SK-N-SH (cell line): ENCODE measurements around the gene MTR. TPM values are rescaled to one million over a fixed set of nuclear protein-coding genes. Genes with fewer than 3 reads are reported as not detected.

Experiments
- CTCF ChIA-PET: fragments of 300-600, 350-600 bp; formaldehyde crosslinking; extraction: SDS; loops from one replicate; lab custom pipeline; 2021; lab: Yijun Ruan, JAX
- POLR2A ChIA-PET: fragments of 350-600 bp; sonication (Branson Sonifier 250); formaldehyde crosslinking; extraction: SDS; loops from one replicate; lab custom pipeline; 2020; ENCODE audit warnings: antibody characterized with exemption, inconsistent platforms; lab: Yijun Ruan, JAX
- DNase-seq: peaks from one replicate; pipeline ENCODE4 v3.0.0; 2012
- H2AFZ ChIP-seq: fragments of 200-600 bp; sonication (generic); 2 replicates; pipeline ENCODE4 v1.8.1; 2016; ENCODE audit warnings: antibody characterized with exemption, mild to moderate bottlenecking, low read depth
- H3F3A ChIP-seq: fragments of 200-600 bp; sonication (generic); replicated peaks from 2 replicates; pipeline ENCODE3; 2016; ENCODE audit warnings: antibody characterized with exemption, mild to moderate bottlenecking; ENCODE audit not compliant: insufficient read depth
- H3K27ac ChIP-seq, 2 experiments: fragments of 200-500 bp in 1 of 2; fragments of 200-600 bp in 1 of 2; sonication (Bioruptor generic) in 1 of 2; sonication (generic), shearing (Covaris generic) in 1 of 2; 2 replicates each; pipeline versions ENCODE4 v1.5.1 to v1.6.1; 2014 to 2016; ENCODE audit warnings: low read depth in 2 of 2, inconsistent platforms in 1 of 2, low read length in 1 of 2, mild to moderate bottlenecking in 1 of 2, mixed read lengths in 1 of 2
- H3K27me3 ChIP-seq: fragments of 200-600 bp; sonication (generic), shearing (Covaris generic); 2 replicates; pipeline ENCODE4 v1.6.1; 2016; ENCODE audit warnings: mixed run types; ENCODE audit not compliant: insufficient read depth
- H3K36me3 ChIP-seq, 2 experiments: fragments of 200-500 bp in 1 of 2; fragments of 200-600 bp in 1 of 2; sonication (Bioruptor generic) in 1 of 2; sonication (generic) in 1 of 2; replicated peaks in 1 of 2; 2 replicates each; pipeline versions ENCODE3 to v1.5.1; 2014 to 2016; ENCODE audit warnings: low read length in 1 of 2, mild to moderate bottlenecking in 1 of 2; ENCODE audit not compliant: insufficient read depth in 2 of 2, control insufficient read depth in 1 of 2
- H3K4me1 ChIP-seq, 2 experiments: fragments of 200-500 bp in 1 of 2; fragments of 200-600 bp in 1 of 2; sonication (Bioruptor generic) in 1 of 2; sonication (generic), shearing (Covaris generic) in 1 of 2; 2 replicates each; pipeline versions ENCODE4 v1.5.1 to v1.6.1; 2014 to 2016; ENCODE audit warnings: low read depth in 1 of 2, low read length in 1 of 2, mixed run types in 1 of 2; ENCODE audit not compliant: insufficient read depth in 2 of 2, control insufficient read depth in 1 of 2
- H3K4me2 ChIP-seq: fragments of 200-600 bp; sonication (generic), shearing (Covaris generic); 2 replicates; pipeline ENCODE4 v1.6.1; 2017; ENCODE audit warnings: mixed run types
- H3K4me3 ChIP-seq, 2 experiments: fragments of 200-500 bp in 1 of 2; fragments of 200-600 bp in 1 of 2; sonication (Bioruptor generic) in 1 of 2; sonication (generic), shearing (Covaris generic) in 1 of 2; 2 replicates each; pipeline versions ENCODE4 v1.5.1 to v1.8.1; 2014 to 2016; ENCODE audit warnings: low read depth in 2 of 2, inconsistent platforms in 1 of 2, low read length in 1 of 2, mild to moderate bottlenecking in 1 of 2, mixed read lengths in 1 of 2, moderate library complexity in 1 of 2
- H3K79me2 ChIP-seq: fragments of 200-600 bp; sonication (generic); 2 replicates; pipeline ENCODE4 v1.8.1; 2017; ENCODE audit warnings: mild to moderate bottlenecking; ENCODE audit not compliant: insufficient read depth
- H3K9ac ChIP-seq: fragments of 200-600 bp; sonication (generic); 2 replicates; pipeline ENCODE4 v1.6.1; 2017; ENCODE audit warnings: mixed run types
- H3K9me2 ChIP-seq: fragments of 200-600 bp; sonication (generic); 2 replicates; pipeline ENCODE4 v1.6.1; 2017; ENCODE audit warnings: mixed run types
- H3K9me3 ChIP-seq: fragments of 200-600 bp; sonication (generic); 2 replicates; pipeline ENCODE4 v1.6.1; 2017; ENCODE audit warnings: mixed run types, mild to moderate bottlenecking, moderate library complexity
- H4K20me1 ChIP-seq: fragments of 200-600 bp; sonication (generic); 2 replicates; pipeline ENCODE4 v1.6.1; 2017; ENCODE audit warnings: mild to moderate bottlenecking, mixed run types; ENCODE audit not compliant: insufficient read depth
- ELF1 ChIP-seq: IDR thresholded peaks from 2 replicates; pipeline ENCODE4 v1.4.0; 2012
- EP300 ChIP-seq, 2 experiments: IDR thresholded peaks; 2 replicates each; pipeline versions ENCODE4 v1.4.0 to v1.6.1; 2012; ENCODE audit warnings: borderline replicate concordance in 1 of 2, low read depth in 1 of 2, low read length in 1 of 2
- EZH2phosphoT487 ChIP-seq: fragments of 200-600 bp; sonication (generic); IDR thresholded peaks from 2 replicates; pipeline ENCODE4 v1.6.1; 2017; ENCODE audit warnings: low read depth, mixed run types, mild to moderate bottlenecking, antibody characterized with exemption, moderate library complexity, borderline replicate concordance
- FOSL2 ChIP-seq: IDR thresholded peaks from 2 replicates; pipeline ENCODE4 v1.4.0; 2012; ENCODE audit warnings: low read depth, mild to moderate bottlenecking, moderate library complexity, borderline replicate concordance
- FOXJ3 ChIP-seq: sonication (generic); formaldehyde crosslinking; IDR thresholded peaks from 2 replicates; pipeline ENCODE4 v1.5.1; 2020; ENCODE audit warnings: mild to moderate bottlenecking, missing genetic modification reagents
- GABPA ChIP-seq: IDR thresholded peaks from 2 replicates; pipeline ENCODE4 v1.4.0; 2012; ENCODE audit warnings: low read depth, mild to moderate bottlenecking
- GATA2 ChIP-seq: sonication (generic); formaldehyde crosslinking; IDR thresholded peaks from 2 replicates; pipeline ENCODE4 v1.5.0; 2020; ENCODE audit warnings: mild to moderate bottlenecking, missing genetic modification reagents
- NFIC ChIP-seq: IDR thresholded peaks from 2 replicates; pipeline ENCODE4 v1.4.0; 2012; ENCODE audit warnings: borderline replicate concordance
- POLR2AphosphoS5 ChIP-seq: IDR thresholded peaks from 2 replicates; pipeline ENCODE4 v1.6.1; 2012; ENCODE audit warnings: low read depth, low read length
- RAD21 ChIP-seq: IDR thresholded peaks from 2 replicates; pipeline ENCODE4 v1.6.1; 2012; ENCODE audit warnings: mild to moderate bottlenecking, low read length
- RFX5 ChIP-seq: IDR thresholded peaks from 2 replicates; pipeline ENCODE4 v1.6.1; 2012; ENCODE audit warnings: mild to moderate bottlenecking, improper control_type of control experiment, low read length
- SIN3A ChIP-seq: IDR thresholded peaks from 2 replicates; pipeline ENCODE4 v1.6.1; 2012; ENCODE audit warnings: low read depth, mild to moderate bottlenecking, low read length, moderate library complexity, borderline replicate concordance
- TAF1 ChIP-seq: IDR thresholded peaks from 2 replicates; pipeline ENCODE4 v1.6.1; 2012; ENCODE audit warnings: low read depth, mild to moderate bottlenecking, low read length, moderate library complexity, borderline replicate concordance
- TCF12 ChIP-seq: IDR thresholded peaks from 2 replicates; pipeline ENCODE4 v1.4.0; 2012
- WGBS: methylation state at CpG from one replicate; pipeline ENCODE4 v1.1.6; 2017; ENCODE audit warnings: low lambda C conversion rate; 5-methylcytosine and 5-hydroxymethylcytosine counted together
- polyA plus RNA-seq, 3 experiments: library from polyadenylated mRNA; depleted of rRNA; stranded (reverse); fragments of >200 nt; gene quantifications; 2 replicates each; pipeline ENCODE4 v1.2.3, GENCODE V29; 2012
- TF ChIP-seq, protein P1 (sequence below): IDR thresholded peaks from 2 replicates; pipeline ENCODE4; 2012
- TF ChIP-seq, protein P2 (sequence below): IDR thresholded peaks from 2 replicates; pipeline ENCODE4 v1.6.1; 2012; ENCODE audit warnings: mild to moderate bottlenecking, low read depth, low read length, moderate library complexity
- TF ChIP-seq, protein P3 (sequence below): fragments of 200-600 bp; sonication (generic); IDR thresholded peaks from 2 replicates; pipeline ENCODE4 v1.6.1; 2017; ENCODE audit warnings: antibody characterized with exemption, mild to moderate bottlenecking, moderate library complexity
- TF ChIP-seq, protein P4 (sequence below): IDR thresholded peaks from 2 replicates; pipeline ENCODE4 v1.4.0; 2012; ENCODE audit warnings: low read depth, borderline replicate concordance
- TF ChIP-seq, protein P5 (sequence below): IDR thresholded peaks from 2 replicates; pipeline ENCODE4 v1.4.0; 2012; ENCODE audit warnings: low read depth

MTR gene
- polyA plus RNA-seq, 1 of the 3 experiments (the other 2 are of a cell fraction), result 5.4 TPM

DNA sequence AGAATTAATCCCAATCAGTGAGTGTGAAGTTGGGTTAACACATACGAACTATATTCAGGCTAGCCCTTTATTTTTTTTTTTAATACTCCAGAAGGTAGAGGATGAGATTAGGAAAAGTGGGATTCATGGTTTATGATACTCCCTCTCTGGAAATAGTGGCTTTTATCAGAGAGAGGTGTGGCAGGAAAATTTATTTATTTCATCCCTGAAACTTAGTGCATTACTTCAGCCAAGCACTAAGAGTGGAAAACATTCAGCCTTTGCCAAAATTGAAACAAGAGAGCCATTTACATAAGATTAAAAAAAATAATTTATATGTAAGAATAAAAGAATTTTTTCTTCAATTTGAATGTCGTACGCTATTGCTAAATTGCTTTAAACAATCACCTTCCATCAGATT lies 35.0 kb downstream of the MTR start:
- no peaks in the 10 kb centered on the region for H3K27me3 ChIP-seq
- no peak overlapping the region for H3K27ac ChIP-seq
- no peaks in the 10 kb centered on the region for H3K9me3 ChIP-seq
- no peak for DNase-seq
- TF ChIP-seq EZH2phosphoT487, result no peak
- H3F3A ChIP-seq, result no peaks in the 10 kb centered on the region
- no peak overlapping the region for H2AFZ ChIP-seq
- no peaks in the 10 kb centered on the region for H4K20me1 ChIP-seq
- no peak overlapping the region for H3K4me3 ChIP-seq
- no peaks in the 10 kb centered on the region for H3K79me2 ChIP-seq
- WGBS, result 89% methylated on average over 3 of the region's 3 CpGs
- no peaks in the 10 kb centered on the region for H3K9me2 ChIP-seq
- peaks cover 37 to 83% of the 10 kb centered on the region in 2 experiments for H3K36me3 ChIP-seq
- no peak overlapping the region for H3K9ac ChIP-seq
- H3K4me1 ChIP-seq, result no peaks in the 10 kb centered on the region; a peak in 1 of 4 replicates
- POLR2A ChIA-PET, result no interaction called here
- no peak overlapping the region for H3K4me2 ChIP-seq
- CTCF ChIA-PET, result no interaction called here

DNA sequence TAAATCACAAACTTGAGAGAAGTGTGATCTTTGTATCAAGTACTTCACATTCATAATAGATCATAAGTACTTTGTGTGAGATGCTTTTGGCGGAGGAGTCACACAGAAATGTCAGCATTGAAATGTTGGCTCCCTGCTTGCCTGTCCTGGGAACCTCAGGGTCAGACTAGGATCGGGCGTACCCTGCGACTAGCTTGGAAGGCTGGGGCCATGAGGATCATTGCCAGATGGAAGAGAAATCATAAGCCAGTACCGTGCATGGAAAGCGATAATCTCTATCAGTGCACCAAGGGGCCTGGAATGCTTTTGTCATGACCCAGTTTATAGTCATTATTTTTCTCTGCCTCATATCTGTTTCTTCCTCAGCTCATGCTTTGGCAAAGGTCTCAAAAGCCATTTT lies 35.5 kb downstream of the MTR start:
- no peak overlapping the region for H3K4me3 ChIP-seq
- H3F3A ChIP-seq, result no peaks in the 10 kb centered on the region
- TF ChIP-seq, protein P1, sequence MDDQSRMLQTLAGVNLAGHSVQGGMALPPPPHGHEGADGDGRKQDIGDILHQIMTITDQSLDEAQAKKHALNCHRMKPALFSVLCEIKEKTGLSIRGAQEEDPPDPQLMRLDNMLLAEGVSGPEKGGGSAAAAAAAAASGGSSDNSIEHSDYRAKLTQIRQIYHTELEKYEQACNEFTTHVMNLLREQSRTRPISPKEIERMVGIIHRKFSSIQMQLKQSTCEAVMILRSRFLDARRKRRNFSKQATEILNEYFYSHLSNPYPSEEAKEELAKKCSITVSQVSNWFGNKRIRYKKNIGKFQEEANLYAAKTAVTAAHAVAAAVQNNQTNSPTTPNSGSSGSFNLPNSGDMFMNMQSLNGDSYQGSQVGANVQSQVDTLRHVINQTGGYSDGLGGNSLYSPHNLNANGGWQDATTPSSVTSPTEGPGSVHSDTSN, result no peak
- TF ChIP-seq GATA2 (CRISPR knock-in tag) (no peak), RAD21 (no peak), TCF12 (no peak), FOXJ3 (CRISPR knock-in tag) (no peak), TAF1 (no peak), RFX5 (no peak), POLR2AphosphoS5 (no peak), FOSL2 (no peak), ELF1 (no peak), EP300 (IDR thresholded peaks at IDR 0.05; ENCODE audit: borderline replicate concordance in 1 of 2, low read depth in 1 of 2, low read length in 1 of 2) (no peak), NFIC (no peak), SIN3A (no peak), EZH2phosphoT487 (no peak), GABPA (no peak)
- TF ChIP-seq, protein P2, sequence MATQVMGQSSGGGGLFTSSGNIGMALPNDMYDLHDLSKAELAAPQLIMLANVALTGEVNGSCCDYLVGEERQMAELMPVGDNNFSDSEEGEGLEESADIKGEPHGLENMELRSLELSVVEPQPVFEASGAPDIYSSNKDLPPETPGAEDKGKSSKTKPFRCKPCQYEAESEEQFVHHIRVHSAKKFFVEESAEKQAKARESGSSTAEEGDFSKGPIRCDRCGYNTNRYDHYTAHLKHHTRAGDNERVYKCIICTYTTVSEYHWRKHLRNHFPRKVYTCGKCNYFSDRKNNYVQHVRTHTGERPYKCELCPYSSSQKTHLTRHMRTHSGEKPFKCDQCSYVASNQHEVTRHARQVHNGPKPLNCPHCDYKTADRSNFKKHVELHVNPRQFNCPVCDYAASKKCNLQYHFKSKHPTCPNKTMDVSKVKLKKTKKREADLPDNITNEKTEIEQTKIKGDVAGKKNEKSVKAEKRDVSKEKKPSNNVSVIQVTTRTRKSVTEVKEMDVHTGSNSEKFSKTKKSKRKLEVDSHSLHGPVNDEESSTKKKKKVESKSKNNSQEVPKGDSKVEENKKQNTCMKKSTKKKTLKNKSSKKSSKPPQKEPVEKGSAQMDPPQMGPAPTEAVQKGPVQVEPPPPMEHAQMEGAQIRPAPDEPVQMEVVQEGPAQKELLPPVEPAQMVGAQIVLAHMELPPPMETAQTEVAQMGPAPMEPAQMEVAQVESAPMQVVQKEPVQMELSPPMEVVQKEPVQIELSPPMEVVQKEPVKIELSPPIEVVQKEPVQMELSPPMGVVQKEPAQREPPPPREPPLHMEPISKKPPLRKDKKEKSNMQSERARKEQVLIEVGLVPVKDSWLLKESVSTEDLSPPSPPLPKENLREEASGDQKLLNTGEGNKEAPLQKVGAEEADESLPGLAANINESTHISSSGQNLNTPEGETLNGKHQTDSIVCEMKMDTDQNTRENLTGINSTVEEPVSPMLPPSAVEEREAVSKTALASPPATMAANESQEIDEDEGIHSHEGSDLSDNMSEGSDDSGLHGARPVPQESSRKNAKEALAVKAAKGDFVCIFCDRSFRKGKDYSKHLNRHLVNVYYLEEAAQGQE, result no peak
- TF ChIP-seq, protein P3, sequence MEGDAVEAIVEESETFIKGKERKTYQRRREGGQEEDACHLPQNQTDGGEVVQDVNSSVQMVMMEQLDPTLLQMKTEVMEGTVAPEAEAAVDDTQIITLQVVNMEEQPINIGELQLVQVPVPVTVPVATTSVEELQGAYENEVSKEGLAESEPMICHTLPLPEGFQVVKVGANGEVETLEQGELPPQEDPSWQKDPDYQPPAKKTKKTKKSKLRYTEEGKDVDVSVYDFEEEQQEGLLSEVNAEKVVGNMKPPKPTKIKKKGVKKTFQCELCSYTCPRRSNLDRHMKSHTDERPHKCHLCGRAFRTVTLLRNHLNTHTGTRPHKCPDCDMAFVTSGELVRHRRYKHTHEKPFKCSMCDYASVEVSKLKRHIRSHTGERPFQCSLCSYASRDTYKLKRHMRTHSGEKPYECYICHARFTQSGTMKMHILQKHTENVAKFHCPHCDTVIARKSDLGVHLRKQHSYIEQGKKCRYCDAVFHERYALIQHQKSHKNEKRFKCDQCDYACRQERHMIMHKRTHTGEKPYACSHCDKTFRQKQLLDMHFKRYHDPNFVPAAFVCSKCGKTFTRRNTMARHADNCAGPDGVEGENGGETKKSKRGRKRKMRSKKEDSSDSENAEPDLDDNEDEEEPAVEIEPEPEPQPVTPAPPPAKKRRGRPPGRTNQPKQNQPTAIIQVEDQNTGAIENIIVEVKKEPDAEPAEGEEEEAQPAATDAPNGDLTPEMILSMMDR, result no peak
- TF ChIP-seq, protein P4, sequence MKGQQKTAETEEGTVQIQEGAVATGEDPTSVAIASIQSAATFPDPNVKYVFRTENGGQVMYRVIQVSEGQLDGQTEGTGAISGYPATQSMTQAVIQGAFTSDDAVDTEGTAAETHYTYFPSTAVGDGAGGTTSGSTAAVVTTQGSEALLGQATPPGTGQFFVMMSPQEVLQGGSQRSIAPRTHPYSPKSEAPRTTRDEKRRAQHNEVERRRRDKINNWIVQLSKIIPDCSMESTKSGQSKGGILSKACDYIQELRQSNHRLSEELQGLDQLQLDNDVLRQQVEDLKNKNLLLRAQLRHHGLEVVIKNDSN, result no peak
- TF ChIP-seq, protein P5, sequence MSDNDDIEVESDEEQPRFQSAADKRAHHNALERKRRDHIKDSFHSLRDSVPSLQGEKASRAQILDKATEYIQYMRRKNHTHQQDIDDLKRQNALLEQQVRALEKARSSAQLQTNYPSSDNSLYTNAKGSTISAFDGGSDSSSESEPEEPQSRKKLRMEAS, result no peak
- TF ChIP-seq, all 33 proteins: peak for 0
- no peaks in the 10 kb centered on the region for H3K9me2 ChIP-seq
- H3K79me2 ChIP-seq, result no peaks in the 10 kb centered on the region
- no peak for DNase-seq
- H3K9me3 ChIP-seq, result no peaks in the 10 kb centered on the region
- no peaks in the 10 kb centered on the region for H3K27me3 ChIP-seq
- 90% methylated on average over 6 of the region's 6 CpGs for WGBS
- H2AFZ ChIP-seq, result no peak overlapping the region
- ChIA-PET POLR2A (no interaction called here), CTCF (interaction anchor here (0.7 kb wide), 1 partner anchor 221 kb away, joined by 5 read pairs; no protein-coding TSS in a partner anchor)
- H3K4me2 ChIP-seq, result no peak overlapping the region
- no peaks in the 10 kb centered on the region; a peak in 1 of 4 replicates for H3K4me1 ChIP-seq
- no peak overlapping the region for H3K27ac ChIP-seq
- no peaks in the 10 kb centered on the region for H4K20me1 ChIP-seq
- H3K9ac ChIP-seq, result no peak overlapping the region
- peaks cover 37 to 82% of the 10 kb centered on the region in 2 experiments for H3K36me3 ChIP-seq
